ENCODE measurements around the gene TRMT44.

The TRMT44 gene

DNA sequence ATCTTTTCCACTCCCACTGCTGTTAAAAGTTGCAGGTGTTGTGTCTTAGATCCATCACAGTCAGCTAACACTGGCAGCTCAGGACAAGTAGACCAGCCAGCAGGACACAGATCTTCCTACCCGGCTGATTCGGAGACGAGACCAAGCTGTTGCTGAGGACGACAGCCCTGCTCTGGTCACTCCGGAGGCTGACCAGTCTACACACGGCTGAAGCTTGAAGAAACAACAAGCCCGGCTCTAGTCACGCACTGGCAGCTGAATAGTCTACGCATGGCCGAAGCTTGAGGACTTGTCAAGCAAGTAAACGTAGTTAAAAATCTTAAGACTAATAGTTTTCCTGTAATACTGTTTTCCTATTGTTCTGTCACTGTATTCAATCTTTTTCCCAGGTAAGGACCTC lies 1.8 kb upstream of the TRMT44 start:
- no peak for ATAC-seq
- TF ChIP-seq ZNF565 (CRISPR knock-in tag; conservative IDR thresholded peaks at IDR 0.05; ENCODE audit: low read depth): no peak
- no peak for TF ChIP-seq RARB (CRISPR knock-in tag; IDR thresholded peaks at IDR 0.05)
- TF ChIP-seq PPARA (CRISPR knock-in tag; IDR thresholded peaks at IDR 0.05; ENCODE audit: borderline replicate concordance): no peak
- TF ChIP-seq POU6F1 (CRISPR knock-in tag; IDR thresholded peaks at IDR 0.05; ENCODE audit: borderline replicate concordance, low read depth): no peak
- TF ChIP-seq ZC3H10 (CRISPR knock-in tag; IDR thresholded peaks at IDR 0.05): no peak
- TF ChIP-seq CSDC2 (CRISPR knock-in tag; IDR thresholded peaks at IDR 0.05): no peak
- TF ChIP-seq ISL1 (CRISPR knock-in tag; IDR thresholded peaks at IDR 0.05): no peak
- TF ChIP-seq, protein P1, sequence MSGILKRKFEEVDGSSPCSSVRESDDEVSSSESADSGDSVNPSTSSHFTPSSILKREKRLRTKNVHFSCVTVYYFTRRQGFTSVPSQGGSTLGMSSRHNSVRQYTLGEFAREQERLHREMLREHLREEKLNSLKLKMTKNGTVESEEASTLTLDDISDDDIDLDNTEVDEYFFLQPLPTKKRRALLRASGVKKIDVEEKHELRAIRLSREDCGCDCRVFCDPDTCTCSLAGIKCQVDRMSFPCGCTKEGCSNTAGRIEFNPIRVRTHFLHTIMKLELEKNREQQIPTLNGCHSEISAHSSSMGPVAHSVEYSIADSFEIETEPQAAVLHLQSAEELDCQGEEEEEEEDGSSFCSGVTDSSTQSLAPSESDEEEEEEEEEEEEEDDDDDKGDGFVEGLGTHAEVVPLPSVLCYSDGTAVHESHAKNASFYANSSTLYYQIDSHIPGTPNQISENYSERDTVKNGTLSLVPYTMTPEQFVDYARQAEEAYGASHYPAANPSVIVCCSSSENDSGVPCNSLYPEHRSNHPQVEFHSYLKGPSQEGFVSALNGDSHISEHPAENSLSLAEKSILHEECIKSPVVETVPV (CRISPR knock-in tag; IDR thresholded peaks at IDR 0.05): no peak
- TF ChIP-seq BACH2 (CRISPR knock-in tag; IDR thresholded peaks at IDR 0.05; ENCODE audit: borderline replicate concordance): no peak
- TF ChIP-seq ZFP3 (CRISPR knock-in tag; IDR thresholded peaks at IDR 0.05): no peak
- TF ChIP-seq, protein P2, sequence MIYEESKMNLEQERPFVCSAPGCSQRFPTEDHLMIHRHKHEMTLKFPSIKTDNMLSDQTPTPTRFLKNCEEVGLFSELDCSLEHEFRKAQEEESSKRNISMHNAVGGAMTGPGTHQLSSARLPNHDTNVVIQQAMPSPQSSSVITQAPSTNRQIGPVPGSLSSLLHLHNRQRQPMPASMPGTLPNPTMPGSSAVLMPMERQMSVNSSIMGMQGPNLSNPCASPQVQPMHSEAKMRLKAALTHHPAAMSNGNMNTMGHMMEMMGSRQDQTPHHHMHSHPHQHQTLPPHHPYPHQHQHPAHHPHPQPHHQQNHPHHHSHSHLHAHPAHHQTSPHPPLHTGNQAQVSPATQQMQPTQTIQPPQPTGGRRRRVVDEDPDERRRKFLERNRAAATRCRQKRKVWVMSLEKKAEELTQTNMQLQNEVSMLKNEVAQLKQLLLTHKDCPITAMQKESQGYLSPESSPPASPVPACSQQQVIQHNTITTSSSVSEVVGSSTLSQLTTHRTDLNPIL (CRISPR knock-in tag; IDR thresholded peaks at IDR 0.05; ENCODE audit: low read depth): no peak
- no peak for TF ChIP-seq ZNF70 (CRISPR knock-in tag; IDR thresholded peaks at IDR 0.05)

DNA sequence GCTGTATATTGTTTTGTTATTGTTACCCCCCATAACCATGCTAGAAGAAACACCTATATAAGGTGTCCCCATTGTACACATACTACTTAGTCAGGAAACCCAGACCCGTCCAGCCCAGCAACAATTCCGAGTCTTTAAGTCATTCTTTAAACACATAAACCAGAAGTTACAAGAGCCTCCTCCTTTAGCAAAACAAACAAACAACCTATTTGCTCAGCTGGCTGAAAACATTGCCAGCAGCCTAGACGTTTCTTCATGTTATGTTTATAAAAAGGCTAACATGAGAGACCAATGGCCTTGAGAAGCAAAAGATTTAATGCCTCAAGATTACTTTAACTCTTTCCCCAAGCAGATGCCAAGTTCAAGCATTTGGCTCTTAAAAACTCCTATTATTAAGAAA lies 1.4 kb upstream of the TRMT44 start:
- no peak for ATAC-seq
- TF ChIP-seq ISL1 (CRISPR knock-in tag; IDR thresholded peaks at IDR 0.05): no peak
- TF ChIP-seq, protein P1 (CRISPR knock-in tag; IDR thresholded peaks at IDR 0.05): no peak
- TF ChIP-seq ARNTL (CRISPR knock-in tag; IDR thresholded peaks at IDR 0.05; ENCODE audit: borderline replicate concordance, low read depth): no peak
- TF ChIP-seq, protein P2 (CRISPR knock-in tag; IDR thresholded peaks at IDR 0.05; ENCODE audit: low read depth): no peak
- TF ChIP-seq ESRRG (CRISPR knock-in tag; IDR thresholded peaks at IDR 0.05): no peak
- no peak for TF ChIP-seq PPARA (CRISPR knock-in tag; IDR thresholded peaks at IDR 0.05; ENCODE audit: borderline replicate concordance)
- TF ChIP-seq OSR1 (CRISPR knock-in tag; IDR thresholded peaks at IDR 0.05): no peak
- TF ChIP-seq ZFP30 (CRISPR knock-in tag; IDR thresholded peaks at IDR 0.05): no peak
- TF ChIP-seq TSHZ2 (CRISPR knock-in tag; IDR thresholded peaks at IDR 0.05): no peak
- TF ChIP-seq ZFP3 (CRISPR knock-in tag; IDR thresholded peaks at IDR 0.05): no peak
- no peak for TF ChIP-seq ZNF8 (CRISPR knock-in tag; IDR thresholded peaks at IDR 0.05)
- no peak for TF ChIP-seq BACH2 (CRISPR knock-in tag; IDR thresholded peaks at IDR 0.05; ENCODE audit: borderline replicate concordance)
- TF ChIP-seq PATZ1 (CRISPR knock-in tag; IDR thresholded peaks at IDR 0.05; ENCODE audit: borderline replicate concordance): no peak
